H1 (cell line): ENCODE data around the gene ATP5PB. TPM values are rescaled to one million over a fixed set of nuclear protein-coding genes. Genes with fewer than 3 reads are reported as not detected.

Experiments used
- BCL11A ChIP-seq, 2 experiments: IDR thresholded peaks; one replicate each; pipeline ENCODE4 v1.6.1; 2011; ENCODE audit warnings: low read depth in 2 of 2, low read length in 2 of 2, mild to moderate bottlenecking in 2 of 2
- CEBPB ChIP-seq: IDR thresholded peaks from 2 replicates; pipeline ENCODE4 v1.6.1; 2012; ENCODE audit warnings: low read depth, low read length
- CREB1 ChIP-seq: IDR thresholded peaks from 2 replicates; pipeline ENCODE4 v1.6.1; 2012; ENCODE audit warnings: inconsistent platforms
- MAFK ChIP-seq: IDR thresholded peaks from 2 replicates; pipeline ENCODE4 v1.6.1; 2012; ENCODE audit warnings: low read depth, mild to moderate bottlenecking, improper control_type of control experiment, low read length
- SRF ChIP-seq: IDR thresholded peaks from 2 replicates; pipeline ENCODE4 v1.6.1; 2011; ENCODE audit warnings: mild to moderate bottlenecking, low read depth, low read length, moderate library complexity
- TBP ChIP-seq: IDR thresholded peaks from 2 replicates; pipeline ENCODE4 v1.6.1; 2011; ENCODE audit warnings: low read depth, low read length, improper control_type of control experiment
- polyA plus RNA-seq, 7 experiments: library from polyadenylated mRNA; depleted of rRNA in 3 of 7; stranded (reverse) in 5 of 7; unstranded in 2 of 7; fragments of >200 nt in 5 of 7; fragments of 200-250 nt in 2 of 7; gene quantifications; 1 replicate in 5 of 7; 2 replicates in 1 of 7; 4 replicates in 1 of 7; pipeline versions ENCODE4 v1.2.1 to v1.2.3, GENCODE V29; 2011 to 2013; ENCODE audit warnings: missing spikeins in 2 of 7, mixed read lengths in 2 of 7
- total RNA-seq: library from RNA; stranded (reverse); fragmentation: NEBNext Ultra II Directional; extraction: Animal tissue kit (Norgen Biotek cat#: 25700); gene quantifications from 2 replicates; pipeline ENCODE4 v1.2.1, GENCODE V29; 2021

ATP5PB gene
- total and polyA plus RNA-seq, 2 of the 8 experiments (the other 6 are each of a cell fraction or from before 2014, with no cell fraction given), result 232 to 262 TPM

DNA sequence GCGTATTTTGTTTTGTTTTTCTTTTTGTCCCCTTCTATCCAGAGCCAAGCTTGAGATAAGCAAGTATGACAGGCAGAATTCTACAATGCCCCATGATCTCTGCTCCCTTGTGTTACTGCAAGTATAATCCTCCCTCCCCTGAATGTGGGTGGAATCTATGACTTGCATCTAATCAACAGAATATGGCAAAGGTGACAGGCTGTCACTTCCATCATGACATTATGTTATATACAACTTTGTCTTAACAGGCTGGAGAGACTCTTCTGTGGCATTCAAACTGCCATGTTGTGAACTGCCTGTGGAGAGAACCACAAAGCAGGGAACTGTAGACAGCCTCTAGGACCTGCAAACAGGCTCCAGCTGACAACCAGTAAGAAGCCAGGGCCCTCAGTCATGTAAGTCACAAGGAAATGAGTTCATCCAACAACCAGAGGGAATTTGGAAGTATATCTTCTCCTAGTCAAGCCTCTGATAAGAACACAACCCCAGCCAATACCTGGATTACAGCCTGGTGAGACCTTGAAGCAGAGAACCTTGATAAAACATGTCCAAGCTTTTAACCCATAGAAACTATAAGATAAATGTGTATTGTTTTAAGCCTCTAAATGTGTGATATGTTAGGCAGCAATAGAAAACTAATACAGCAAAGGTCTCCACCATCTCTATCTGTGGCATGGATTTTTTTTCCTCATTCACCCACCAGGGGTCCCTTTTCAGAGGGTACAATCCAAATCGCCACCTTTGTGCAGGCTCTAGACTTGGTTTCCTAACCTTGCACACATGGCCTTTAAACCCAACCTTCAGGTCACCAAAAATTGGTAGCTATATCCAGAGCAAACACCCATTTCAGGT is 18.8 kb downstream of the ATP5PB start (continued):
- no peak for TF ChIP-seq CREB1
- TF ChIP-seq BCL11A (IDR thresholded peaks at IDR 0.05; ENCODE audit: low read depth in 2 of 2, low read length in 2 of 2), result no peak
- TF ChIP-seq TBP, result no peak
- TF ChIP-seq MAFK, result no peak
- no peak for TF ChIP-seq CEBPB
- no peak for TF ChIP-seq SRF
